ENCODE results near the gene ARHGAP24.
"Not testable (repeated sequence)": the region's sequence is repeated elsewhere in the genome, so short reads cannot be mapped to it uniquely, and the experiment has no call there.

The ARHGAP24 gene

GRCh38 chr4:85486425-85487086, 11.6 kb downstream of the ARHGAP24 start:
- no peak for DNase-seq

GRCh38 chr4:85488416-85488815, 13.5 kb downstream of the ARHGAP24 start:
- no peak for DNase-seq

DNA sequence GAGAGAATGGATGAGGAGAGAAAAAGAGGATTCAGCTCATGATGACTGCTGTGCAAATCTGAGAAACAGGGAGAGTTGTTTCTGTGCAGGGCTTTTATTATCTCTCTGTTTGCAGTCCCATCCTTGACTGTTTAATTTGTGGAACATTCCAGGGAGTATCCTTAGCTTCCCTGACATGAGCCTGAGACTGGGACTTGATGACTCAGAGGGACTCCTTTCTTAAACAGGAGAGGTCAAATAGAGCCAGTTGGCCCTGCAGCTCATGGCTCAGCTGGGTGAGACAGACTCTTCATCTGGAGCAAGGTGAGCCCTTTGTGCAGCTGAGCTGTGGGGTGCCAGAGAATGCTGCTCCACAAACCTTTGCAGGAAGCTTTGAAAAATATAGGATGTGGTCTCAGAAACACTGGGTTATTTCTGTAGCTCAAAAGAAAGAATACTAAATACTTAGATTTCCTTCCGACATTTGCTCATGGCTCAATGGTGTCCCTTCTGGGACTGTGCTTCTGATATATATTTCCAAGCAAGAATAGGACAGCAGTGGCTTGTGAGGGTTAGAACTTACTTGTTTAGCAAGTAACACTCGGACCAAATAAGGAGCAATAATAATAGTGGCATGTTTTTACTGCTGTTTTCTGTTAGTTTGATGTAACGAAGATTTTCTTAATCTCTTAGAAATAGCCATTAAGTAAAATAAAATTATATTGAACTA, 14.5 kb downstream of the ARHGAP24 start:
- DNase-seq, result no peak

GRCh38 chr4:85491527-85491926, 16.6 kb downstream of the ARHGAP24 start:
- no peak for DNase-seq

- no peak for DNase-seq
These were observed 17.4 kb downstream of the ARHGAP24 start for GRCh38 chr4:85492336-85492735.

GRCh38 chr4:85495621-85496020, 20.7 kb downstream of the ARHGAP24 start:
- DNase-seq, result no peak

GRCh38 chr4:85496126-85496849, 21.3 kb downstream of the ARHGAP24 start:
- DNase-seq, result no peak

DNA sequence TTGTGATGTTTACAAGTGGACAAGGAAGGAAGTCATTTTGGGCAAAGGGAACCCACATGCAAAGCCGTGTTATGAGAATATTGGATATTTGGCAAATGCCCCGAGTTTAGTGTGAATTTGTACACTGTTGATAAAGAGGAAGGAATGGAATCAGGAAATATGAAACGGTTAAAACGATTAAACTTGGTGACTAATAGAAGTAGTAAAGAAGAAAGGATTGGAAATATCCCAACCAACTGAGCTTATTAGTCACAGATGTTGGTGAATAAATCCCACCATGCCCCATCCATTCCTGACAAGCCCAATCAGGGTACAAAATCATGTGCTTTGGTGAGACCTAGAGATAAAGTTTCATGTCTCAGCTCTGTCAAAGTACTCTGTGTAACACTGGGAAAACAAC, 22.0 kb downstream of the ARHGAP24 start:
- no peak for DNase-seq

DNA sequence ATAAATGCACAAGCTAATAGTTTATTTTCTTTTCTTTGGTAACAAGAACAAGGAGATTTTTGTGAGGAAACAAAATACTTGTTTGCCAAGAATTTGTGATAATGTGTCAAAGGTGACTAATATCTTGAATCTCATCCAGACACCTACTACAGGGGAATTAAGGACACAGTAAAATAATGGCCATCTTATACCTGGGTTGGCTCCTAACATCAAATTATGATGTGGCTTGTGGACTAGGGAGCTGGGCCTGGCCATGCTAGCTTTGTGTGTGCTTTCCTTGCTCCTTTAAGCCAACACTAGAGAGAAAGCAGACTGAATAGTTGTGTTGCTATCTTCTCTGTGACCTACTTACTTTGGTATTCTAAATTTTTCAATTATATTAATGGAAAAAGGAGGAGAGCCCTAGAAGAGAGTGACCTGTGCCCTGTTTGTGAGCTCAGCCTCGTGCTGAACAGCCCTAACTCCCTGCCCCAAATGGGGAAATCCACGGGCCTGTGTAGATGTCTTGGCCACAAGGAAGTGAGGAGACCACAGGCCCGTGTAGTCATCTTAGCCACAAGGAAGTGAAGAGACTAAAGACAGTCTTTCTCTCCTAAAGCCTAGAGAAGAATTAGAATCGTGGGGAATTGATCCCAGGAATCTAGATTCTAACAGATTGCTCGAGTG, 23.3 kb downstream of the ARHGAP24 start:
- DNase-seq, result no peak

- no peak for DNase-seq
These were observed 24.6 kb downstream of the ARHGAP24 start for GRCh38 chr4:85499573-85499972.

GRCh38 chr4:85500110-85500867, 25.3 kb downstream of the ARHGAP24 start:
- DNase-seq, result no peak

- DNase-seq, result not testable (repeated sequence)
These were observed 26.2 kb downstream of the ARHGAP24 start for GRCh38 chr4:85501145-85501544.

DNA sequence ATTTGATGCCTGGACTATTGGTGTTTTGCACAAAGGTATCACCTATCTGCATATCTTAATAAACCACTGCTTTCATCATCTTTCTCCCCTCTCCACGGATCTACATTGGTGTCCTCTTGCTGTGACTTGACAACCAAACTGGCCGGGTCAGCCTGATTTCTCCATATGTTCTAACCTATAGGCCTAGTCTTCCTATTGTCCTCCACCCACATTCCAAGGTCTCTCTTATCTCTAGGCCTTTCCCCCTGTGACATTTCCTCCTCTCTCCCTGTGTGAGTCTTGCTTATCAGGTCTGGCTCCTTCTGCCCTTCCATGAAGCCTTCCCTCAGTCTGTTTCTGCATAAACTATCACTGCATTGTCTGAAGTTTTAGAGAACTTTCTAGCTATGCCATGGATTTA, 33.7 kb downstream of the ARHGAP24 start:
- DNase-seq, result no peak

GRCh38 chr4:85509882-85510631, 35.1 kb downstream of the ARHGAP24 start:
- DNase-seq, result no peak

- DNase-seq, result no peak
These were observed 35.7 kb downstream of the ARHGAP24 start for GRCh38 chr4:85510632-85510984.

DNA sequence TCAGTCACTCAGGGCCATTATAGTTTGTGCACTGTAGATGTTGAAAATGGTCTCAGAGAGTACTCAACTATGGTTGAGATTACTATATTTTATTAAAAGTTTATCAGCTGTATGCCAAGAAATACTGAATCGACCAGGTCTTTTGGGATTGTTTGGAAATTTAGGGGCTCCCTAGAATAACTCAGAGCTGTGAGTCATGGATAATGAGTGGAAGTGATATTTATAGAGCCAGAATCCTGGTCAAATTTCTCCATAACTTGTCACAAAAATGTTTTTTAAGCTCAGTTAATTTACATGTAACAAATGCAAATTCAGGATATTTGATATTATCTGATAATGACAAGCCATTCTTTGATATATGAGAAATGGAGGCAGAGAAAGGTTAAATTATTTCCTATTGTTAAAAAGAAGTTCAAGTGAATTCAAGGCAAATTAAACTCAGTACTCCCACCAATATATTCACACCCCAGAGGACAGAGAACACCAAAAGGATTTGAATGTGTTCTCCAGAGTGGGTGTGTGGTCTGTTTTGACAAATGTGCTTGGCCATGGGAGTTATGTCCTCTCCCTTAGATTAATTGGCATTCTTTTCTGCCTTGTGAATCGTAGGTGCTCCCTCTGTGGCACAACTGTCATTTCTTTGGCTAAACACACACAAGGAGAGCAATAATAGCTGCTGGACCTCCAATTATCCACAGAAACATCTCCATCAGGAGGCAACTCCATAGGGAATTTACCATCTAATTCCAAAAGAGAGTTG, 37.7 kb downstream of the ARHGAP24 start:
- DNase-seq, result no peak

DNA sequence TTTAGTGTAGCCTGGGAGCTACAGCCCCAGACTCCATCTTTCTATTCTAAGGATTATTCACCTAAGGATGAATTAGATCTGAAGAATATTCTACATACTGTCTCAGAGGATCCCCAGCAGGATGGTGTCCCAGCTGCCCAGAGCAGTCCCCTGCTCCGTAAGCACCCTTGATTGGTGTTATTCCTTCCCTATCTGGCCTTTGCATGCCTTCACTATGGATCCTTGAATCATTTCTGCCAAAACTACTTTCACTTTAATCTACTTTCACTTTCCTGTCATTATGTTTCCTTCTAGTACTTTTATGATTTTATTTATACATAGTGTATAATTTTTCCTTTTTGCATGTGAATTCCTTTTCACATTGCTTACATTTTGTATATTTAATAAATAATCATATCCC, 39.2 kb downstream of the ARHGAP24 start:
- no peak for DNase-seq

DNA sequence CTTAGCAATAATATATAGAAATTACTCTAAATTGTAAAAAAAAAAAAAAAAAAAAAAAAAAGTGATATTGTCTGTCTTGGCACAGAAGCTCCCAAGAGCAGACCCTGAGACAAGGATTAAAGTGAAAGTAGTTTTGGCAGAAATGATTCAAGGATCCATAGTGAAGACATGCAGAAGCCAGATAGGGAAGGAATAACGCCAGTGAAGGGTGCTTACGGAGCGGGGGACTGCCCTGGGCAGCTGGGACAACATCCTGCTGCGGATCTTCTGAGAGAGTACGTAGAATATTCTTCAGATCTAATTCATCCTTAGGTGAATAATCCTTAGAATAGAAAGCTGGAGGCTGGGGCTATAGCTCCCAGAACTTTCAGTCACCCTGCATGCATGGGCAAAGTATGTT, 39.8 kb downstream of the ARHGAP24 start:
- DNase-seq, result no peak

GRCh38 chr4:85515701-85516100, 40.8 kb downstream of the ARHGAP24 start:
- DNase-seq, result no peak

DNA sequence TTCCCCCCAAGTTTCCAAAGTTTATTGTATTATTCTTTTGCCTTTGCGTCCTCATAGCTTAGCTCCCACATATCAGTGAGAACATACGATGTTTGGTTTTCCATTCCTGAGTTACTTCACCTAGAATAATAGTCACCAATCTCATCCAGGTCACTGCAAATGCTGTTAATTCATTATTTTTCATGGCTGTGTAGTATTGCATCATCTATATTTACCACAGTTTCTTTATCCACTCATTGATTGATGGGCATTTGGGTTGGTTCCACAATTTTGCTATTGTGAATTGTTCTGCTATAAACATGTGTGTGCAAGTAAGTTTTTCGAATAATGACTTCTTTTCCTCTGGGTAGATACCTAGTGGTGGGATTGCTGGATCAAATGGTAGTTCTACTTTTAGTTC, 43.6 kb downstream of the ARHGAP24 start:
- not testable (repeated sequence) for DNase-seq

All from activated CD4-positive, alpha-beta T cell treated with anti-CD3 and anti-CD28 coated beads for 1 hour (primary cell).